Lower leg skin (tissue), 4 donors: ENCODE measurements around the gene ARFRP1. TPM values are rescaled to one million over a fixed set of nuclear protein-coding genes. Genes with fewer than 3 reads are reported as not detected.
"Not testable (repeated sequence)": the region's sequence is repeated elsewhere in the genome, so short reads cannot be mapped to it uniquely, and the experiment has no call there.

Source experiments
- DNase-seq, 2 donors: peaks; one replicate each; pipeline ENCODE4 v3.0.0-alpha.2; 2019; ENCODE audit warnings: low spot score in 2 of 2
- H3K4me3 ChIP-seq: fragments of 200-600 bp; sonication (generic); 2 replicates; pipeline ENCODE4 v1.5.1; 2017; ENCODE audit warnings: mild to moderate bottlenecking, low read depth; ENCODE audit not compliant: poor library complexity, severe bottlenecking
- CTCF ChIP-seq, 3 donors: fragments of 450-650 bp; IDR thresholded peaks; one replicate each; pipeline ENCODE4 v1.5.1; 2016; ENCODE audit warnings: antibody characterized with exemption in 3 of 3, mild to moderate bottlenecking in 3 of 3, moderate library complexity in 2 of 3
- POLR2A ChIP-seq, 2 donors: fragments of 450-650 bp; IDR thresholded peaks; one replicate each; pipeline ENCODE4 v1.6.1; 2016 to 2017; ENCODE audit warnings: antibody characterized with exemption in 2 of 2, mild to moderate bottlenecking in 1 of 2, moderate library complexity in 1 of 2
- WGBS, 2 donors: methylation state at CpG; one replicate each; pipeline ENCODE4 v1.1.5; 2018; 5-methylcytosine and 5-hydroxymethylcytosine counted together
- intact Hi-C: fragments of 100-400 bp; cut with DNase I; formaldehyde crosslinking; loops from one replicate; pipeline ENCODE4 v1.15.0; 2023; ENCODE audit warnings: low total_unique reads
- total RNA-seq, 4 donors: library from RNA; depleted of rRNA; stranded (reverse); fragments of >200 nt; gene quantifications; one replicate each; pipeline ENCODE4 v1.1.0, GENCODE V29; 2016

ARFRP1 gene
- total RNA-seq, 4 donors from 2014 or later = 20.7 to 42.6 (median 34.7) TPM

- TF ChIP-seq CTCF (IDR thresholded peaks at IDR 0.05) (no peak), POLR2A (IDR thresholded peaks at IDR 0.05) (no peak)
- 12 to 18% methylated on average over 8 to 11 of the region's 11 CpGs for WGBS, 2 donors
- intact Hi-C loops = no loop called here
- no peak for DNase-seq
- no peak overlapping the region for H3K4me3 ChIP-seq
Observed at GRCh38 chr20:63651942-63652191, 55.9 kb downstream of the ARFRP1 start.

- H3K4me3 ChIP-seq, intact Hi-C loops, DNase-seq: not testable (repeated sequence)
- 92 to 96% methylated on average over 4 to 8 of the region's 25 CpGs for WGBS, 2 donors
Observed at GRCh38 chr20:63650486-63650885, 57.3 kb downstream of the ARFRP1 start.

DNA sequence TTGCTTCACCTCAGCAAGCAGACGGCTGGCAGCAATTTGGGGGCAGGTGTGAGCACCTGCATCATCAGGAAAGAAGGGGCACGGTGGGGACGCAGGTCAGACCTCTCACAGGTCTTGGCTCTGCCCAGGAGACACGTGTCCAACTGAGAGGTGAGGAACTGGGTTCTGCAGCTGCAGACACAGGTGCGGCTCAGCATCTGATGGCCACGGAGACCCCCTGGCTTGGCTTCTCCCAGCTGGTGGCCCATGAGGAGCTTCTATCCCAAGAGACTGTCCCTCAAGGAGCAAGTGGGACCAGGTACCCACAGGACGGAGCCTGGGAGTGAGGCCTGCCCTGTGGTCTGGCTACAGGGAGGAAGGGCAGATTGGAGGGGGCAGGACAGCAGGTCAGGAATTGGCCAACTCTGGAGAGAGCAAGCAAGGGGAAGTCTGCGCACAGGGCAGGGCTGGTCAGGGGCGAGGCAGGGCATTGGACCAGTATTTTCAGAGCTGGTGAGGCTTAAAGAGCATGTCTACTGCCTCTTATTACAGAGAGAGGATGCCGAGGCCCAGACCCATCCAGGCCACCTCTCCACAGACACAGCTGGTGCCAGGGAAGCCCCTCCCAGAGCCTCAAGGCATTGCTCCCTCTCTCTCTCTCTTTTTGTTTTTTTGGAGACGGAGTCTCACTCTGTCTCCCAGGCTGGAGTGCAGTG is 58.7 kb downstream of the ARFRP1 start:
- intact Hi-C loops = no loop called here
- TF ChIP-seq CTCF (IDR thresholded peaks at IDR 0.05) (no peak), POLR2A (IDR thresholded peaks at IDR 0.05) (no peak)
- WGBS, 2 donors = 77 to 82% methylated on average over 11 of the region's 11 CpGs
- DNase-seq = no peak
- no peak overlapping the region for H3K4me3 ChIP-seq

Other genes starting within 250 kb of the ARFRP1 start
- not detected for gene KCNQ2, start 235.3 kb downstream of the ARFRP1 start, total RNA-seq
- 10 to 100 TPM; 13.3 to 26.8 (median 22.9) TPM for gene EEF1A2, start 208.9 kb downstream of the ARFRP1 start, total RNA-seq
- 100 to 1,000 TPM; 122 to 426 (median 348) TPM for gene PPDPF, start 187.2 kb downstream of the ARFRP1 start, total RNA-seq
- gene PTK6, start 170.6 kb downstream of the ARFRP1 start, total RNA-seq = 100 to 1,000 TPM in 1 of 4 donors, 10 to 100 TPM in 3; 72.4 to 101 (median 79.9) TPM
- under 1 TPM in 3 of 4 donors, not detected in 1; 0.16 to 0.59 (median 0.37) TPM for gene SRMS, start 160.2 kb downstream of the ARFRP1 start, total RNA-seq
- gene FNDC11, start 153.8 kb downstream of the ARFRP1 start, total RNA-seq = under 1 TPM in 2 of 4 donors, not detected in 2; 0.12 to 0.39 TPM
- 10 to 100 TPM; 26.9 to 35.4 (median 28.6) TPM for gene HELZ2, start 133.7 kb downstream of the ARFRP1 start, total RNA-seq
- gene GMEB2, start 80.9 kb downstream of the ARFRP1 start, total RNA-seq = 10 to 100 TPM; 11.9 to 18.3 (median 13.7) TPM
- 10 to 100 TPM in 3 of 4 donors, 1 to 10 TPM in 1; 9.4 to 23.0 (median 12.0) TPM for gene STMN3, start 54.6 kb downstream of the ARFRP1 start, total RNA-seq
- gene RTEL1, start 49.7 kb downstream of the ARFRP1 start, total RNA-seq = 10 to 100 TPM in 3 of 4 donors, 1 to 10 TPM in 1; 8.5 to 38.3 (median 12.7) TPM
- gene TNFRSF6B, start 11.3 kb downstream of the ARFRP1 start, total RNA-seq = 10 to 100 TPM in 2 of 4 donors, 1 to 10 TPM in 2; 3.0 to 49.5 (median 12.1) TPM
- 10 to 100 TPM; 34.4 to 44.7 (median 35.9) TPM for gene ZGPAT, start 63 bp upstream of the ARFRP1 start, total RNA-seq
- gene LIME1, start 28.7 kb upstream of the ARFRP1 start, total RNA-seq = 10 to 100 TPM; 17.8 to 26.3 (median 21.8) TPM
- gene SLC2A4RG, start 31.8 kb upstream of the ARFRP1 start, total RNA-seq = 100 to 1,000 TPM in 2 of 4 donors, 10 to 100 TPM in 2; 79.9 to 127 (median 96.2) TPM
- gene ZBTB46, start 123.3 kb upstream of the ARFRP1 start, total RNA-seq = 1 to 10 TPM; 1.2 to 6.7 (median 5.7) TPM
- not detected for gene ABHD16B, start 153.5 kb upstream of the ARFRP1 start, total RNA-seq
- gene TPD52L2, start 157.3 kb upstream of the ARFRP1 start, total RNA-seq = 100 to 1,000 TPM in 2 of 4 donors, 10 to 100 TPM in 2; 85.9 to 101 (median 94.7) TPM
- 10 to 100 TPM; 40.6 to 59.7 (median 49.7) TPM for gene DNAJC5, start 187.2 kb upstream of the ARFRP1 start, total RNA-seq
- gene UCKL1, start 248.4 kb upstream of the ARFRP1 start, total RNA-seq = 10 to 100 TPM; 28.1 to 44.3 (median 33.6) TPM